A673 (cell line): ENCODE results near the gene SERINC5.

Experiments
- EZH2 ChIP-seq: fragments of 200-600 bp; sonication (generic); IDR thresholded peaks from 2 replicates; pipeline ENCODE4 v1.6.1; 2017; ENCODE audit warnings: borderline replicate concordance, low read depth, mild to moderate bottlenecking, mixed read lengths, antibody characterized with exemption, low read length; ENCODE audit not compliant: poor library complexity, severe bottlenecking
- TF ChIP-seq, protein P1 (sequence below): fragments of 300-800, 200-600 bp; sonication (generic); conservative IDR thresholded peaks from 2 replicates; pipeline ENCODE4 v1.5.1; 2017; ENCODE audit warnings: low read depth, mild to moderate bottlenecking, antibody characterized with exemption, low read length, moderate library complexity, mixed read lengths

DNA sequence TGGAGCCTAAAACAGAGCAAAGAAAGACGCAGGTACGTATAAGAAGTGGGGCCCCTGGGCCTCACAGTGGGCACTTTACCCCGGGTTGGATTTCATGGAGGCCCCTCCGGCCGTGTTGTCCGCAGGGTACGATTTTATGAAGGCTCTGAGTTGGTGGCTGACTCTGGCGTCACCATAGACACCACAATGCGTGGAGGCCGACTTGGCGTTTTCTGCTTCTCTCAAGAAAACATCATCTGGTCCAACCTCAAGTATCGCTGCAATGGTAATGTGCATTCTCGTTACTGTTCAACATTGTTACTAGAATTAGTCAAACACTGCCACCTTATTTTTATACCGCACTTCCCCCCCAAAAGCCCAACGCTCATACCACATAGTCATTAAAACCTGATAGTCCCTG is 173.6 kb downstream of the SERINC5 start:
- TF ChIP-seq, protein P1, sequence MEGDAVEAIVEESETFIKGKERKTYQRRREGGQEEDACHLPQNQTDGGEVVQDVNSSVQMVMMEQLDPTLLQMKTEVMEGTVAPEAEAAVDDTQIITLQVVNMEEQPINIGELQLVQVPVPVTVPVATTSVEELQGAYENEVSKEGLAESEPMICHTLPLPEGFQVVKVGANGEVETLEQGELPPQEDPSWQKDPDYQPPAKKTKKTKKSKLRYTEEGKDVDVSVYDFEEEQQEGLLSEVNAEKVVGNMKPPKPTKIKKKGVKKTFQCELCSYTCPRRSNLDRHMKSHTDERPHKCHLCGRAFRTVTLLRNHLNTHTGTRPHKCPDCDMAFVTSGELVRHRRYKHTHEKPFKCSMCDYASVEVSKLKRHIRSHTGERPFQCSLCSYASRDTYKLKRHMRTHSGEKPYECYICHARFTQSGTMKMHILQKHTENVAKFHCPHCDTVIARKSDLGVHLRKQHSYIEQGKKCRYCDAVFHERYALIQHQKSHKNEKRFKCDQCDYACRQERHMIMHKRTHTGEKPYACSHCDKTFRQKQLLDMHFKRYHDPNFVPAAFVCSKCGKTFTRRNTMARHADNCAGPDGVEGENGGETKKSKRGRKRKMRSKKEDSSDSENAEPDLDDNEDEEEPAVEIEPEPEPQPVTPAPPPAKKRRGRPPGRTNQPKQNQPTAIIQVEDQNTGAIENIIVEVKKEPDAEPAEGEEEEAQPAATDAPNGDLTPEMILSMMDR, result no peak
- TF ChIP-seq EZH2, result no peak
